HepG2 (cell line): ENCODE results near the gene OASL. TPM values are rescaled to one million over a fixed set of nuclear protein-coding genes. Genes with fewer than 3 reads are reported as not detected.
A peak's percentile ranks its signal among the peaks of the same experiment; 100 is the strongest.

Experiments
- DRAP1 ChIP-seq: IDR thresholded peaks from 2 replicates; pipeline ENCODE4 v1.6.1; 2016; ENCODE audit warnings: missing genetic modification reagents, missing compliant biosample characterization
- HCFC1 ChIP-seq: fragments of 150-350 bp; IDR thresholded peaks from 2 replicates; pipeline ENCODE4 v1.6.1; 2014; ENCODE audit warnings: low read depth, low read length
- HOXD1 ChIP-seq: sonication (generic); formaldehyde crosslinking; IDR thresholded peaks from 2 replicates; pipeline ENCODE4 v1.5.0; 2020; ENCODE audit warnings: missing genetic modification reagents
- MED8 ChIP-seq: sonication (generic); formaldehyde crosslinking; IDR thresholded peaks from 2 replicates; pipeline ENCODE4 v1.8.1; 2023; ENCODE audit warnings: mild to moderate bottlenecking, missing genetic modification reagents; ENCODE audit not compliant: insufficient replicate concordance
- PRDM10 ChIP-seq: sonication (generic); formaldehyde crosslinking; IDR thresholded peaks from 2 replicates; pipeline ENCODE4 v1.4.0; 2020; ENCODE audit warnings: low read depth, missing genetic modification reagents
- PRMT3 ChIP-seq: sonication (generic); formaldehyde crosslinking; IDR thresholded peaks from 2 replicates; pipeline ENCODE4 v1.8.1; 2022; ENCODE audit warnings: low read depth, mild to moderate bottlenecking, moderate library complexity, missing genetic modification reagents, borderline replicate concordance
- RAD51 ChIP-seq: fragments of 450-650 bp; IDR thresholded peaks from 2 replicates; pipeline ENCODE4 v1.6.1; 2016; ENCODE audit warnings: borderline replicate concordance
- RORA ChIP-seq: sonication (generic); formaldehyde crosslinking; IDR thresholded peaks from 2 replicates; pipeline ENCODE4 v1.5.0; 2020; ENCODE audit warnings: mild to moderate bottlenecking, missing genetic modification reagents, moderate library complexity
- SMAD1 ChIP-seq: sonication (generic); formaldehyde crosslinking; IDR thresholded peaks from 2 replicates; pipeline ENCODE4 v1.4.0; 2020; ENCODE audit warnings: missing genetic modification reagents, low read depth, mild to moderate bottlenecking, borderline replicate concordance
- ZFP36L2 ChIP-seq: sonication (generic); formaldehyde crosslinking; IDR thresholded peaks from 2 replicates; pipeline ENCODE4 v1.4.0; 2020; ENCODE audit warnings: missing genetic modification reagents
- ZKSCAN5 ChIP-seq: sonication (generic); formaldehyde crosslinking; IDR thresholded peaks from 2 replicates; pipeline ENCODE4 v1.5.1; 2020; ENCODE audit warnings: mild to moderate bottlenecking, missing genetic modification reagents
- ZNF546 ChIP-seq: sonication (generic); formaldehyde crosslinking; conservative IDR thresholded peaks from 2 replicates; pipeline ENCODE4 v1.8.1; 2023; ENCODE audit warnings: mild to moderate bottlenecking, missing genetic modification reagents
- ZNF672 ChIP-seq: sonication (generic); formaldehyde crosslinking; IDR thresholded peaks from 2 replicates; pipeline ENCODE4 v1.8.1; 2022; ENCODE audit warnings: missing genetic modification reagents
- ZNF839 ChIP-seq: sonication (generic); formaldehyde crosslinking; IDR thresholded peaks from 2 replicates; pipeline ENCODE4 v1.4.0; 2020; ENCODE audit warnings: missing genetic modification reagents, mild to moderate bottlenecking, borderline replicate concordance
- polyA plus RNA-seq, 8 experiments: library from polyadenylated mRNA; depleted of rRNA in 3 of 8; stranded (reverse) in 7 of 8; unstranded in 1 of 8; fragments of >200 nt; fragmentation: Illumina TruSeq in 4 of 8; extraction: Trizol in 4 of 8; gene quantifications; 2 replicates each; pipeline versions ENCODE4 v1.2.1 to v1.2.3, GENCODE V29; 2011 to 2016; ENCODE audit warnings: low read depth in 4 of 8, missing spikeins in 1 of 8, mixed read lengths in 1 of 8; ENCODE audit not compliant: insufficient read depth in 1 of 8
- total RNA-seq, 5 experiments: library from RNA; depleted of rRNA; stranded (reverse); fragments of >200 nt; fragmentation: Illumina TruSeq; extraction: Trizol; gene quantifications; 2 replicates each; pipeline ENCODE4 v1.2.3, GENCODE V29; 2016; ENCODE audit warnings: low read depth in 1 of 5
- TF ChIP-seq, protein P1 (sequence below): sonication (generic); formaldehyde crosslinking; IDR thresholded peaks from 2 replicates; pipeline ENCODE4 v1.5.1; 2020; ENCODE audit warnings: mild to moderate bottlenecking, missing genetic modification reagents, borderline replicate concordance
- TF ChIP-seq, protein P2 (sequence below): sonication (generic); formaldehyde crosslinking; IDR thresholded peaks from 2 replicates; pipeline ENCODE4 v1.8.0; 2022; ENCODE audit warnings: mild to moderate bottlenecking, missing genetic modification reagents
- TF ChIP-seq, protein P3 (sequence below): sonication (generic); formaldehyde crosslinking; IDR thresholded peaks from 2 replicates; pipeline ENCODE4 v1.8.1; 2023; ENCODE audit warnings: mild to moderate bottlenecking, inconsistent platforms, moderate library complexity, missing genetic modification reagents, borderline replicate concordance

Gene OASL
- total and polyA plus RNA-seq, 2 of the 13 experiments (the other 11 are each of a cell fraction or from before 2014, with no cell fraction given): 0.11 to 0.22 TPM

DNA sequence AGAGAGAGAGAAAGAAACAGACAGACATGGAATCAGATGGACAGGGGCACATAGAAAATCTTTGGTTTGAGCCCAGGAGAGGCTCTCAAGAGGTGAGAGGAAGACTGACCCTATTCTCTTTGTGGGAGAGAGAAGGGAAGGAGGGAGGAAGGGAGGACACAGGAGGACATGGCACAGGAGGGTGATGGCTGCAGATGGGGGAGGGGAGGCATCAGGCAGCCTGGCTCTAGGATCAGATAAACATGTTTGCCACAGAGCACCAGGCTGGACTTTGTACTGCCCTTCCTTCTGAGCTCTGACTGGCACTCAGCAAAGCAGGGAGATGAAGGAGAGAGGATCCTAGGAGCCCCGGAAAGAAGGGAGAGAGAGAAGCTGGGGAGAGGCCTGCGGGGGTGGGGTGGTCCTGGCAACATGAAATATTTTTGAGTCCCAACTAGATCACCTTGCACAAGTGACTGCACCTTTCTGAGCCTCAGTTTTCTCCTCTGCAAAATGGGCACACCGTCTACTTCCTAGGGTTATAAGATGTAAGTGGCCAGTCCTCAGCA lies 54.6 kb downstream of the OASL start (continued):
- TF ChIP-seq PRMT3 (CRISPR knock-in tag) (no peak), ZNF839 (CRISPR knock-in tag) (no peak), HCFC1 (no peak), SMAD1 (CRISPR knock-in tag) (no peak), DRAP1 (0 out of 2 replicates have a peak, but pooled peaks have one; percentile 32), RORA (CRISPR knock-in tag) (no peak), ZKSCAN5 (no peak), MED8 (CRISPR knock-in tag) (no peak), ZNF546 (CRISPR knock-in tag) (no peak), RAD51 (no peak), ZNF672 (CRISPR knock-in tag) (no peak), PRDM10 (no peak), ZFP36L2 (CRISPR knock-in tag) (no peak), HOXD1 (CRISPR knock-in tag) (no peak)
- TF ChIP-seq, protein P1, sequence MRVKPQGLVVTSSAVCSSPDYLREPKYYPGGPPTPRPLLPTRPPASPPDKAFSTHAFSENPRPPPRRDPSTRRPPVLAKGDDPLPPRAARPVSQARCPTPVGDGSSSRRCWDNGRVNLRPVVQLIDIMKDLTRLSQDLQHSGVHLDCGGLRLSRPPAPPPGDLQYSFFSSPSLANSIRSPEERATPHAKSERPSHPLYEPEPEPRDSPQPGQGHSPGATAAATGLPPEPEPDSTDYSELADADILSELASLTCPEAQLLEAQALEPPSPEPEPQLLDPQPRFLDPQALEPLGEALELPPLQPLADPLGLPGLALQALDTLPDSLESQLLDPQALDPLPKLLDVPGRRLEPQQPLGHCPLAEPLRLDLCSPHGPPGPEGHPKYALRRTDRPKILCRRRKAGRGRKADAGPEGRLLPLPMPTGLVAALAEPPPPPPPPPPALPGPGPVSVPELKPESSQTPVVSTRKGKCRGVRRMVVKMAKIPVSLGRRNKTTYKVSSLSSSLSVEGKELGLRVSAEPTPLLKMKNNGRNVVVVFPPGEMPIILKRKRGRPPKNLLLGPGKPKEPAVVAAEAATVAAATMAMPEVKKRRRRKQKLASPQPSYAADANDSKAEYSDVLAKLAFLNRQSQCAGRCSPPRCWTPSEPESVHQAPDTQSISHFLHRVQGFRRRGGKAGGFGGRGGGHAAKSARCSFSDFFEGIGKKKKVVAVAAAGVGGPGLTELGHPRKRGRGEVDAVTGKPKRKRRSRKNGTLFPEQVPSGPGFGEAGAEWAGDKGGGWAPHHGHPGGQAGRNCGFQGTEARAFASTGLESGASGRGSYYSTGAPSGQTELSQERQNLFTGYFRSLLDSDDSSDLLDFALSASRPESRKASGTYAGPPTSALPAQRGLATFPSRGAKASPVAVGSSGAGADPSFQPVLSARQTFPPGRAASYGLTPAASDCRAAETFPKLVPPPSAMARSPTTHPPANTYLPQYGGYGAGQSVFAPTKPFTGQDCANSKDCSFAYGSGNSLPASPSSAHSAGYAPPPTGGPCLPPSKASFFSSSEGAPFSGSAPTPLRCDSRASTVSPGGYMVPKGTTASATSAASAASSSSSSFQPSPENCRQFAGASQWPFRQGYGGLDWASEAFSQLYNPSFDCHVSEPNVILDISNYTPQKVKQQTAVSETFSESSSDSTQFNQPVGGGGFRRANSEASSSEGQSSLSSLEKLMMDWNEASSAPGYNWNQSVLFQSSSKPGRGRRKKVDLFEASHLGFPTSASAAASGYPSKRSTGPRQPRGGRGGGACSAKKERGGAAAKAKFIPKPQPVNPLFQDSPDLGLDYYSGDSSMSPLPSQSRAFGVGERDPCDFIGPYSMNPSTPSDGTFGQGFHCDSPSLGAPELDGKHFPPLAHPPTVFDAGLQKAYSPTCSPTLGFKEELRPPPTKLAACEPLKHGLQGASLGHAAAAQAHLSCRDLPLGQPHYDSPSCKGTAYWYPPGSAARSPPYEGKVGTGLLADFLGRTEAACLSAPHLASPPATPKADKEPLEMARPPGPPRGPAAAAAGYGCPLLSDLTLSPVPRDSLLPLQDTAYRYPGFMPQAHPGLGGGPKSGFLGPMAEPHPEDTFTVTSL (CRISPR knock-in tag): peak; percentile 31; the same call in 1 of the 2 replicates
- TF ChIP-seq, protein P2, sequence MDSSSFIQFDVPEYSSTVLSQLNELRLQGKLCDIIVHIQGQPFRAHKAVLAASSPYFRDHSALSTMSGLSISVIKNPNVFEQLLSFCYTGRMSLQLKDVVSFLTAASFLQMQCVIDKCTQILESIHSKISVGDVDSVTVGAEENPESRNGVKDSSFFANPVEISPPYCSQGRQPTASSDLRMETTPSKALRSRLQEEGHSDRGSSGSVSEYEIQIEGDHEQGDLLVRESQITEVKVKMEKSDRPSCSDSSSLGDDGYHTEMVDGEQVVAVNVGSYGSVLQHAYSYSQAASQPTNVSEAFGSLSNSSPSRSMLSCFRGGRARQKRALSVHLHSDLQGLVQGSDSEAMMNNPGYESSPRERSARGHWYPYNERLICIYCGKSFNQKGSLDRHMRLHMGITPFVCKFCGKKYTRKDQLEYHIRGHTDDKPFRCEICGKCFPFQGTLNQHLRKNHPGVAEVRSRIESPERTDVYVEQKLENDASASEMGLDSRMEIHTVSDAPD (CRISPR knock-in tag): 0 out of 2 replicates have a peak, but pooled peaks have one; percentile 37
- TF ChIP-seq, protein P3, sequence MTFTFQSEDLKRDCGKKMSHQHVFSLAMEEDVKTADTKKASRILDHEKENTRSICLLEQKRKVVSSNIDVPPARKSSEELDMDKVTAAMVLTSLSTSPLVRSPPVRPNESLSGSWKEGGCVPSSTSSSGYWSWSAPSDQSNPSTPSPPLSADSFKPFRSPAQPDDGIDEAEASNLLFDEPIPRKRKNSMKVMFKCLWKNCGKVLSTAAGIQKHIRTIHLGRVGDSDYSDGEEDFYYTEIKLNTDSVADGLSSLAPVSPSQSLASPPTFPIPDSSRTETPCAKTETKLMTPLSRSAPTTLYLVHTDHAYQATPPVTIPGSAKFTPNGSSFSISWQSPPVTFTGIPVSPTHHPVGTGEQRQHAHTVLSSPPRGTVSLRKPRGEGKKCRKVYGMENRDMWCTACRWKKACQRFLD (CRISPR knock-in tag): 0 out of 2 replicates have a peak, but pooled peaks have one; percentile 50
